Medulla oblongata (tissue), 1 donor: Measurements from ENCODE around the gene TFAP2B.
A peak's percentile ranks its signal among the peaks of the same experiment; 100 is the strongest.

Source experiments
- DNase-seq: peaks from one replicate; pipeline ENCODE4 v3.0.0-alpha.2; 2015; ENCODE audit errors: extremely low spot score

The TFAP2B gene

DNA sequence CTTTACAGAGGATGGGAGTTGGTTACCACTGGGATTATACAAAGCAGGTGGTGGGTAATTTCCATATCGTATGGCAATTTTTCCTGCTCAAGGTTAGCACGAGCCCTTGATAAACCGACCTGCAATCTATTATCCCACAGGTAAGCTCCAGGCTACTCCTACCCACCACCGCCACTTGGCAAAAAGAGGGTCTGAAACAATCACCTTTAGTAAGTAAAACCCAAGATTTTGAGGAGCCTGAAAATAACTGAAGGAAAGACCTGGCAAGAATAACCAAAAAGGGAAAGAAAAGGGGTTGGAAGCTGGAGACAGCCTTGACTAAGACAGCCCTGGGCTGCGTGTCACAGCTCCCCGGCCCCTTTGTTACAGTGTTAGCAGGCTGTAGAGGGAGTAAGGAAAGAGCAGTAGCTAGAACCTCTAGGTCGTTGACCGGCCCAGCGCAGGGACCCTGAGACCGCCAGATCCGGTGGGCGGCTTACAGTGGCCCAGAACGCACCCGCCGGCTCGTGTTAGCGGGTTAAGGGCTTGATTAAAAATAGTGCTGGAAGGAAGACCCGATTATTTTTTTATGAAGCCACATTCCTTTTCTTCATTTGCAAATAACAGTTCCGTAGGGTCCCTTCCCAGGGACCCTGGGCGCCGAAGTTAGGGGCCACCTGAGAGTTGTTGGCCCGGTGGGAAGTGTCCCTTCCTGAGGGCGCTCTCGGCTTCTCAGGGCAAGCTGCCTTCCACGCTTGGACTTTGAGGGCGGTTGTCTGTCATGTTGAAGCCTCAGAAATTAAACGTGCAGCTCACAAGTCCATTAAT lies 30.5 kb downstream of the TFAP2B start:
- no peak for DNase-seq

GRCh38 chr6:50849796-50850180 lies 31.1 kb downstream of the TFAP2B start:
- DNase-seq, result no peak

- peak; percentile 27 for DNase-seq
Measured at GRCh38 chr6:50850223-50851048, 31.8 kb downstream of the TFAP2B start.

GRCh38 chr6:50851049-50851845 lies 32.6 kb downstream of the TFAP2B start:
- no peak for DNase-seq

DNA sequence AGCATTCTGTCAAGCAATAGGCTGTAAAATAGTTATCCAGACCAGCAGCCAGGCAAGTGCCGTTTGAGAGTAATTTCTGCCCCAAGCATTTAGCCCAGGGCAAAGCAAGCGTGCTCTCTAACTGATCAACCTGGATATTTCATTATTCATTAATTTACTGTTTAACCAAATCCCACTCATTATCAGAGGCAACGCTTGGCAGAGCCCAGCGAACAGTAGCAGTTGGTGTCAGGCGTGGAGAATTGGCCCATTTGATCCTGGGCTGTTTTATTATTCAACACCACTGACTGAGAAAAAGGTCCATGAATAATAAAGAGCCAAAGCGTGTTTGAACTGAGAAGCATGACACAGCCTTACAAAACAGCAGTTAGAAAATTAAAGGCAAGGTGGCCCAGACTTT lies 35.3 kb downstream of the TFAP2B start:
- peak; percentile 30 for DNase-seq

- DNase-seq, result no peak
Measured at GRCh38 chr6:50861692-50862091, 43.0 kb downstream of the TFAP2B start.

DNA sequence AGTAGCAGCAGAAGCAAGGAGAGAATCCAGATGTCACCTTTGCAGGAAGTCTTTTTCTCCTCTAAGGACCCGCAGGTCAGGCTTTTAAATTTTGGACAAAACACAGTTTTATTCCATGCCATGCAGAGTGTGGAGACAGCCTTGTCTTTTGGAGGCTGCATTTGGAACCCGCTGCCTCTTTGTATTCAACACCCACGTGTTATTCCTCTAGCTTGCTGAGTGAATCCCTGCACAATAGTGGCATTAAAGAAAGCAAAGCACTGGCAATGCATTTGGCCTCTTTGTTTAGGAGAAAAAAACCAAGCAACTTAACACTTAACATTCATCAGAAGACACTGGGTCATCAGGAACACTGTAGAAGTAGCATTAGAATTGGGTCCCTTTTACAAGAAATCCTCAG lies 43.5 kb downstream of the TFAP2B start:
- peak; percentile 68 for DNase-seq

GRCh38 chr6:50864601-50865000 lies 45.9 kb downstream of the TFAP2B start:
- DNase-seq, result no peak

GRCh38 chr6:50868466-50868865 lies 49.8 kb downstream of the TFAP2B start:
- no peak for DNase-seq

DNA sequence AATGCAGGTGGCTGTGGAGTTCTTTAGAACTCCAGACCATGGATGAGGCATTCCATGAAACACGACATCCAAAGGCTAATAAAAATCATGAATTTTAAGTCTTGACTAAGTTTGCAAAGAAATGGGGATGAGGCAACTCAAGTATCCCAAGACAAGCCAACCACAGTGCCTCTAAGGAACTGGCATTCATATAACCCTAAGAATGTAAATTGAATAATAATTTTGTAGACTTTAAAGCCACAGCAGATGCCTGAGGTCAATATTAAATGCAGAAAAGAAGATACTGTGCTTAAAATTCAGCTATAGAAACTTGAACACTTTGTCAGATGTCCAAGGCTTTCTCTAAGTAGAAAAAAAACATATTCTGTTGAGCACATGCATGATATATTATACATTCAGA lies 54.5 kb downstream of the TFAP2B start:
- DNase-seq, result no peak

DNA sequence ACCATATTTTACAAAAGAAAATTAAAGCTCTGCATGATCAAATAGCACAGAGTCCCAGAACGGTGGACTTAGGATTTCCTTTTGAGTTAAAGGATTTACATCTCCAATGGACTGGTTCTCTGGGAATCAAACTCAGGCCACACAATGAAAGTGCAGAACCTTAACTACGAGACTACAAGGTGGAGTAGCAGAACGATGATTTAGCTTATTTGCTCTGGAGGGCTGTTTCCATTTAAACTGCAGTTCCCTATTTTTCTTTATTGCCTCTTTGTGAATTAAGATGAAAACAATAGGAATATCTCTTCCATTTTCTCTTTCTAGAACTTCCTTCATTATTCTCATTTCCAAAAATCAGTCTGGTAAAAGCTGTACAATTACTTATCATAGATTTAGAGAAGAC lies 65.7 kb downstream of the TFAP2B start:
- no peak for DNase-seq

DNA sequence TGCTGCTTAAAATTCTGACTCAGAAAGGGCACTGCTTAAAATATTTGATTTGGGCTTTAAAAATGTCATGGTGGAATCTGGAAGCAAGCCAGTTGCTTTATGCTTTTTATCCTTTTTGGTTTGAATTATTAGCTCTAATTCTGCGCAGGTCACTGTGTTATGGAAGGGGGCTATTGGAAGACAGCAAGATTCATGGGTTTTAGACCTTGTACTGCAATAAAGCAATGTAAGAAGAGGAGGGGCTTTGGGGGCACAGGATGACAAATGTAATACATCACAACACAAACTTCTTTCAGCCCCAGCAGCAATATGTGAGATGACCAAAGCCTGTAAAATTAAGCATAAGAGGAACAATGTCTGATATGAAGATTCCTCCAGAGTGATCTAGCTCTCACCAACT lies 68.4 kb downstream of the TFAP2B start:
- DNase-seq, result no peak

GRCh38 chr6:50889497-50889896 lies 70.8 kb downstream of the TFAP2B start:
- no peak for DNase-seq

- DNase-seq, result no peak
Measured at GRCh38 chr6:50889935-50890334, 71.3 kb downstream of the TFAP2B start.

DNA sequence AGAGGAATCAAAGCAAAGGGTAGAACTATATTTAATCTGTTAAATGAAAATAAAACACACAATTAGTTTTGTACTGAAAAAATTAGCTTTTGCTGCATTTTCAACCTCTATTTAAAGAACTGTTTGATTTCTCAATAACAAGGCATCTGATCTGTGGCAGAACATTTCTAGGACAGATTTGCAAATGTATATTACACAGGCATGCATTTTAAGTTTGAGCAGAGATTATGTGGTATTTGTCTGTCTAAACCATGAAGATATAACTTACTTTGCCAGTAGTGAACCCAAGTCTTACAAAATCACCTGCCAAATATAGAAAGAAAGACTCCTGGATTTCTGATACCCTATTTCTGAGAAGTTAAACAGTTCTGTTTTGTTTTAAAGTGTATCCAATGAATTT lies 71.9 kb downstream of the TFAP2B start:
- no peak for DNase-seq

DNA sequence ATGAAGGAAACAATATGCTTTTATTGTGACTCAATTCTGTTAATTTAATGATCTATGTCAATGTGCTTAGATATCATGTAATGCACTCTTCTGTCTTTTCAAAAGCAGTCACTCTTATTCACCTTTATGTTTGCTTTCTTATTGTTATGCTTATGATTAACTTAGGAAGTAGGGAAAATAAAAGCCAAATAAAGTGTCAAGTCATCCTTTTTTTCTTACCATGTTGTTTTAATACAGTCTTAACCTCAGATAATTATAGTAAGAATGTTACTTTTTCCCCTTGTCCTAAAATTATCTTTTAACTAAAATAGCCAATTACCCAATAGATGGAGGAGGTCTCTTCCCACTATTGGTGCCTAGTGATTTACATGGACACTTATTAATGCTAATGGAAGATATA lies 72.6 kb downstream of the TFAP2B start:
- DNase-seq, result no peak
